Measurements from ENCODE around the gene MLH1.

Gene MLH1

DNA sequence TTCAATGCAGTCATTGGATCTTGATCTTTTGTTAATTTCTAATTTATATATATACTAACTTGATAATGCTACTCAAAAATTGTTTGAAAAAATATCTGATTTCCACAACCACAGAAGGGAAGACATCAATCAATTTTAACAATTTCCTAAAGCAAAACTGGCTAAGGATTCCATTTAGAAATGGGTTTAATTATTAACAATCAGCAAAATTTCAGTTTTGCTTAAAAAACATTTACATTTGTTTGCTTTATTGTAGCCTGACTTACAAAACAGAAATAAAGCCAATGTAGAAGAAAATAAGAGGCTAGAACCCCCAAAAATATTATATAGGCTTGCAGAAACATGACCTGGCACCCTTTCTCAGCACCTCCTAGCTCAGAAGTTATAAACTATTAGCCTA lies 106.2 kb downstream of the MLH1 start:
- no peak for TF ChIP-seq CTCF (conservative IDR thresholded peaks at IDR 0.05; ENCODE audit: low read depth)
- no peak for DNase-seq (ENCODE audit: low spot score)
- POLR2A ChIA-PET (ENCODE audit: low non-redundant PET) = no interaction called here
- no peak overlapping the region for H3K27ac ChIP-seq
- CTCF ChIA-PET = no interaction called here

DNA sequence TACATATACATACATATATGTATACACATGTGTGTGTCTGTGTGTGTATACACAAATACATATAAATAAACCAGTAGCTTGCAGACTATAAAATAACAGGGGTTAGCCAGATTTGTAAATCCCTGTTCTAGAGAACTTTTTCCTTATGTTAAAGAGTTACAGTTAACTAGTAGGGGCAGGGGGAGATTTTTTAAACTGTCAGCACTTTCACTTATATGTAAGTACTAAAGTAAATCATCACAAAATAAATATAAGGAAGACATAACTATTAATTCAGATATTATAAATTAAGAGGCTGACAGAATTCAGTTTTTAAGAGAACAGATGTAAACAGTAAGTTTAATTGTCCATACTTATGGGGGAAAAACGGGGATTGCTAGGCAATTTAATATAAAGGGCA lies 107.1 kb downstream of the MLH1 start:
- CTCF ChIA-PET = no interaction called here
- no peak for DNase-seq (ENCODE audit: low spot score)
- TF ChIP-seq CTCF (conservative IDR thresholded peaks at IDR 0.05; ENCODE audit: low read depth) = no peak
- no peak overlapping the region for H3K27ac ChIP-seq
- POLR2A ChIA-PET (ENCODE audit: low non-redundant PET) = no interaction called here
